Measurements from ENCODE around the gene ABCA13.

- TF ChIP-seq RFX5 (IDR thresholded peaks at IDR 0.05; ENCODE audit: low read depth, low read length) (no peak), CEBPB (IDR thresholded peaks at IDR 0.05; ENCODE audit: low read depth, low read length) (no peak), POLR2A (IDR thresholded peaks at IDR 0.05; ENCODE audit: low read depth, low read length) (no peak), SMC3 (IDR thresholded peaks at IDR 0.05; ENCODE audit: low read depth, low read length) (no peak), MXI1 (IDR thresholded peaks at IDR 0.05; ENCODE audit: borderline replicate concordance, low read depth, low read length) (no peak), MAFK (IDR thresholded peaks at IDR 0.05; ENCODE audit: low read depth, low read length) (no peak)
- TF ChIP-seq, protein P1, sequence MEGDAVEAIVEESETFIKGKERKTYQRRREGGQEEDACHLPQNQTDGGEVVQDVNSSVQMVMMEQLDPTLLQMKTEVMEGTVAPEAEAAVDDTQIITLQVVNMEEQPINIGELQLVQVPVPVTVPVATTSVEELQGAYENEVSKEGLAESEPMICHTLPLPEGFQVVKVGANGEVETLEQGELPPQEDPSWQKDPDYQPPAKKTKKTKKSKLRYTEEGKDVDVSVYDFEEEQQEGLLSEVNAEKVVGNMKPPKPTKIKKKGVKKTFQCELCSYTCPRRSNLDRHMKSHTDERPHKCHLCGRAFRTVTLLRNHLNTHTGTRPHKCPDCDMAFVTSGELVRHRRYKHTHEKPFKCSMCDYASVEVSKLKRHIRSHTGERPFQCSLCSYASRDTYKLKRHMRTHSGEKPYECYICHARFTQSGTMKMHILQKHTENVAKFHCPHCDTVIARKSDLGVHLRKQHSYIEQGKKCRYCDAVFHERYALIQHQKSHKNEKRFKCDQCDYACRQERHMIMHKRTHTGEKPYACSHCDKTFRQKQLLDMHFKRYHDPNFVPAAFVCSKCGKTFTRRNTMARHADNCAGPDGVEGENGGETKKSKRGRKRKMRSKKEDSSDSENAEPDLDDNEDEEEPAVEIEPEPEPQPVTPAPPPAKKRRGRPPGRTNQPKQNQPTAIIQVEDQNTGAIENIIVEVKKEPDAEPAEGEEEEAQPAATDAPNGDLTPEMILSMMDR (conservative IDR thresholded peaks at IDR 0.05; ENCODE audit: low read depth, low read length): no peak
- TF ChIP-seq, protein P2, sequence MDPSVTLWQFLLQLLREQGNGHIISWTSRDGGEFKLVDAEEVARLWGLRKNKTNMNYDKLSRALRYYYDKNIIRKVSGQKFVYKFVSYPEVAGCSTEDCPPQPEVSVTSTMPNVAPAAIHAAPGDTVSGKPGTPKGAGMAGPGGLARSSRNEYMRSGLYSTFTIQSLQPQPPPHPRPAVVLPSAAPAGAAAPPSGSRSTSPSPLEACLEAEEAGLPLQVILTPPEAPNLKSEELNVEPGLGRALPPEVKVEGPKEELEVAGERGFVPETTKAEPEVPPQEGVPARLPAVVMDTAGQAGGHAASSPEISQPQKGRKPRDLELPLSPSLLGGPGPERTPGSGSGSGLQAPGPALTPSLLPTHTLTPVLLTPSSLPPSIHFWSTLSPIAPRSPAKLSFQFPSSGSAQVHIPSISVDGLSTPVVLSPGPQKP (IDR thresholded peaks at IDR 0.05; ENCODE audit: borderline replicate concordance, low read depth, low read length): no peak
Measured at GRCh38 chr7:48636391-48637015, 465.2 kb downstream of the ABCA13 start.
